NB4 (cell line): ENCODE data around the gene NTN4.

Source experiments
- MYC ChIP-seq: IDR thresholded peaks from 2 replicates; pipeline ENCODE4 v1.6.1; 2011; ENCODE audit warnings: low read depth, low read length
- POLR2A ChIP-seq: IDR thresholded peaks from 2 replicates; pipeline ENCODE4 v1.6.1; 2011; ENCODE audit warnings: mild to moderate bottlenecking; ENCODE audit not compliant: insufficient read length; ENCODE audit errors: extremely low read depth
- TF ChIP-seq, protein P1 (sequence below): IDR thresholded peaks from one replicate; pipeline ENCODE4 v1.5.1; 2012; ENCODE audit warnings: low read depth, low read length
- TF ChIP-seq, protein P2 (sequence below): IDR thresholded peaks from 2 replicates; pipeline ENCODE4 v1.6.1; 2011; ENCODE audit warnings: low read depth, low read length

DNA sequence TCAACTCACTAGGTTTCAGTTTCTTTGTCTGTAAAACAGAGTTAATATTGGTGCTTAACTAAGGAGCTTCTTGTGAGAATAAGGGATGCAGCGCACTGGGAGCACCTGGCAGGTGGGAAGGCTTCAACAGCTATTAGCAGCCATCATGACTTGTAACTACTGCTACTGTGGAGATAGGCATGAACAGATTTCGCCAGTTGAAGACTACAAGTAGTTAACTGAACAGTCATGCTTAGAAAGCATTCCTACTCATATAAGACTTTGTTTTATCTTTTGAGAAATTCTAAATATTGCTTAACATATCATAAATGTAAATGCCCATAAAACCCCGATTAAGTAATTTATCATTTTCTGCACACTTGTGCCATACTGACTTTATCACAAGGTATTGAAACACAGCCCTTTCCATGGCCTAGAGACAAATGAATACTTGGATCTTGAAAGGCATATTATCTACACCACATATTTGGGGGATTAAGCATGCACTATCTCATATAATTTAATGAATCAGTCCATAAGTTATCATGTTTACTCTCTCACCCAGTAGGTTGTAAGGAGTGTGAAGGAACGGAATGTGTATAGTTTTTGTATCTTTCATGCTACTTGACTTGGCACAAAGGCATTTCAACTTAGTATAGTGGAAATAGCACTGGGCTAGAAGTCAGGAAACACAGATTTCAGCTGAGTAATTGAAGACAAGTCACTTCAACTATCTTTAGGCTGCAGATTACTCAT, 16.1 kb downstream of the NTN4 start:
- TF ChIP-seq, protein P1, sequence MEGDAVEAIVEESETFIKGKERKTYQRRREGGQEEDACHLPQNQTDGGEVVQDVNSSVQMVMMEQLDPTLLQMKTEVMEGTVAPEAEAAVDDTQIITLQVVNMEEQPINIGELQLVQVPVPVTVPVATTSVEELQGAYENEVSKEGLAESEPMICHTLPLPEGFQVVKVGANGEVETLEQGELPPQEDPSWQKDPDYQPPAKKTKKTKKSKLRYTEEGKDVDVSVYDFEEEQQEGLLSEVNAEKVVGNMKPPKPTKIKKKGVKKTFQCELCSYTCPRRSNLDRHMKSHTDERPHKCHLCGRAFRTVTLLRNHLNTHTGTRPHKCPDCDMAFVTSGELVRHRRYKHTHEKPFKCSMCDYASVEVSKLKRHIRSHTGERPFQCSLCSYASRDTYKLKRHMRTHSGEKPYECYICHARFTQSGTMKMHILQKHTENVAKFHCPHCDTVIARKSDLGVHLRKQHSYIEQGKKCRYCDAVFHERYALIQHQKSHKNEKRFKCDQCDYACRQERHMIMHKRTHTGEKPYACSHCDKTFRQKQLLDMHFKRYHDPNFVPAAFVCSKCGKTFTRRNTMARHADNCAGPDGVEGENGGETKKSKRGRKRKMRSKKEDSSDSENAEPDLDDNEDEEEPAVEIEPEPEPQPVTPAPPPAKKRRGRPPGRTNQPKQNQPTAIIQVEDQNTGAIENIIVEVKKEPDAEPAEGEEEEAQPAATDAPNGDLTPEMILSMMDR: no peak
- TF ChIP-seq, protein P2, sequence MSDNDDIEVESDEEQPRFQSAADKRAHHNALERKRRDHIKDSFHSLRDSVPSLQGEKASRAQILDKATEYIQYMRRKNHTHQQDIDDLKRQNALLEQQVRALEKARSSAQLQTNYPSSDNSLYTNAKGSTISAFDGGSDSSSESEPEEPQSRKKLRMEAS: no peak
- TF ChIP-seq POLR2A (no peak), MYC (no peak)
